Fibroblast of lung (primary cell): ENCODE data around the gene SEMA5A. TPM values are rescaled to one million over a fixed set of nuclear protein-coding genes. Genes with fewer than 3 reads are reported as not detected.

ENCODE experiments used
- DNase-seq, 2 donors: peaks; one replicate each; pipeline versions ENCODE4 v3.0.0 to v3.0.0-alpha.2; 2010; ENCODE audit warnings: low read depth in 2 of 2
- H2AFZ ChIP-seq: 2 replicates; pipeline ENCODE4 v1.5.1; 2012; ENCODE audit warnings: low read length, control low read depth, inconsistent platforms
- H3K27ac ChIP-seq: 2 replicates; pipeline ENCODE4 v1.5.1; 2011; ENCODE audit warnings: low read length, control low read depth; ENCODE audit not compliant: insufficient read depth
- H3K27me3 ChIP-seq: 2 replicates; pipeline ENCODE4 v1.5.1; 2011; ENCODE audit warnings: mild to moderate bottlenecking, low read length; ENCODE audit not compliant: control insufficient read depth, insufficient read depth
- H3K36me3 ChIP-seq: 2 replicates; pipeline ENCODE4 v1.5.1; 2011; ENCODE audit warnings: low read length; ENCODE audit not compliant: control insufficient read depth, insufficient read depth
- H3K4me1 ChIP-seq: 2 replicates; pipeline ENCODE4 v1.5.1; 2011; ENCODE audit warnings: low read length; ENCODE audit not compliant: control insufficient read depth, insufficient read depth; ENCODE audit errors: extremely low read depth
- H3K4me2 ChIP-seq: 2 replicates; pipeline ENCODE4 v1.5.1; 2011; ENCODE audit warnings: low read length, control low read depth; ENCODE audit not compliant: insufficient read depth; ENCODE audit errors: extremely low read depth
- H3K4me3 ChIP-seq, 4 experiments: fragments of 200-600 bp in 1 of 4; sonication (generic) in 1 of 4; replicated peaks in 1 of 4; 2 replicates each; pipeline ENCODE4 v1.5.1; 2011 to 2016; ENCODE audit warnings: low read length in 4 of 4, low read depth in 3 of 4, mild to moderate bottlenecking in 3 of 4, control low read depth in 2 of 4, inconsistent platforms in 1 of 4, mixed read lengths in 1 of 4; ENCODE audit not compliant: insufficient read depth in 1 of 4; ENCODE audit errors: control extremely low read depth in 1 of 4
- H3K79me2 ChIP-seq: 2 replicates; pipeline ENCODE4 v1.5.1; 2012; ENCODE audit warnings: mild to moderate bottlenecking, low read length, inconsistent platforms; ENCODE audit not compliant: control insufficient read depth, insufficient read depth
- H3K9ac ChIP-seq: 2 replicates; pipeline ENCODE4 v1.5.1; 2011; ENCODE audit warnings: mild to moderate bottlenecking, low read length, control low read depth; ENCODE audit not compliant: insufficient read depth
- H3K9me3 ChIP-seq: 2 replicates; pipeline ENCODE4 v1.5.1; 2012; ENCODE audit warnings: low read depth, low read length; ENCODE audit not compliant: control insufficient read depth, insufficient read depth
- H4K20me1 ChIP-seq: 2 replicates; pipeline ENCODE4 v1.5.1; 2011; ENCODE audit warnings: low read length; ENCODE audit not compliant: control insufficient read depth, insufficient read depth; ENCODE audit errors: extremely low read depth
- EZH2 ChIP-seq: IDR thresholded peaks from 2 replicates; pipeline ENCODE4 v1.5.1; 2012; ENCODE audit warnings: low read length, control low read depth, mild to moderate bottlenecking; ENCODE audit errors: missing control alignments
- polyA plus RNA-seq, 2 donors: library from polyadenylated mRNA; depleted of rRNA in 1 of 2; stranded (reverse) in 1 of 2; unstranded in 1 of 2; fragments of >200 nt; gene quantifications; 2 replicates each; pipeline ENCODE4 v1.2.1, GENCODE V29; 2011 to 2012; ENCODE audit warnings: missing spikeins in 1 of 2
- total RNA-seq: library from RNA; depleted of rRNA; stranded (reverse); fragments of >200 nt; gene quantifications from 2 replicates; pipeline ENCODE4 v1.2.1, GENCODE V29; 2014
- TF ChIP-seq, protein P1 (sequence below), 2 donors: IDR thresholded peaks in 1 of 2; conservative IDR thresholded peaks in 1 of 2; 1 replicate in 1 of 2; 2 replicates in 1 of 2; pipeline ENCODE4 v1.5.1; 2011 to 2012; ENCODE audit warnings: low read length in 2 of 2, control low read depth in 1 of 2, inconsistent platforms in 1 of 2, low read depth in 1 of 2, mild to moderate bottlenecking in 1 of 2

Gene SEMA5A
- total and polyA plus RNA-seq, 2 donors (not counting 1 experiment from before 2014, with no cell fraction given) = 30.6 to 49.0 TPM

DNA sequence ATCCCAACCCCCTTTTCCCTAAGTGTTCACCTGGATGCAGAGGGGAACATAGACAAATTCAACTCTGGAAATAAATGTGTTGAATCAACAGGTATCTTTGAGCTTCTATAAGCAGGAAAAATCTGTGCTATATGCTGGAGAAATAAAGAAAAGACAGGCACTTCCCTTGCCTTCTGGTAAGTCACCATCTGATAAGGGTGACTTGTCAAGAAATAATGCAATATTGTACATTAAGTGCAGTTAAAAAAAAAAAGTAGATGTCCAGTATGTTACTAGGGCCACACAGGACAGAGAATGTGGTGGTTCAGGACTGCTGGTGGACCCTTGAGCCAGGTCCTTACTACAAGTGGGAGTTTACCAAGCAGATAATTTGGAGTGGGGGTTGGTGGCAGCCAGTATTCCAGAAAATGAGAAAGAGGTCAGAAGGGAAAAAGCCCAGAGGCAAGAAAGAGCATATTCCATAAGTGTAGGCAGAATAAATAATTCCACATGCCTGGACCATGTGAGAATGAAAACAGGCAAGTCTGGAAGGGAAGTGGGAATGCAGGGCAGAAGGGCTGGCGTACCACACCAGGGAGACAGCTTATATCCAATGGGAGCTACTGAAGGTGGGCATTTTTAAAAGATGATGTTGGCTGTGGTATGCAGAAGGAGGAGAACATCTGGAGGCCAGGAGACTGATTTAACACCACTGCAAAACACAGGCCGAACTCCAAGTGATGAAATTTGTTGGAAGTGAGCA is 209.9 kb downstream of the SEMA5A start:
- no peaks in the 10 kb centered on the region for H3K27me3 ChIP-seq
- no peak overlapping the region for H2AFZ ChIP-seq
- H3K4me2 ChIP-seq = no peak overlapping the region
- no peaks in the 10 kb centered on the region for H3K79me2 ChIP-seq
- no peak for TF ChIP-seq EZH2
- TF ChIP-seq, protein P1, sequence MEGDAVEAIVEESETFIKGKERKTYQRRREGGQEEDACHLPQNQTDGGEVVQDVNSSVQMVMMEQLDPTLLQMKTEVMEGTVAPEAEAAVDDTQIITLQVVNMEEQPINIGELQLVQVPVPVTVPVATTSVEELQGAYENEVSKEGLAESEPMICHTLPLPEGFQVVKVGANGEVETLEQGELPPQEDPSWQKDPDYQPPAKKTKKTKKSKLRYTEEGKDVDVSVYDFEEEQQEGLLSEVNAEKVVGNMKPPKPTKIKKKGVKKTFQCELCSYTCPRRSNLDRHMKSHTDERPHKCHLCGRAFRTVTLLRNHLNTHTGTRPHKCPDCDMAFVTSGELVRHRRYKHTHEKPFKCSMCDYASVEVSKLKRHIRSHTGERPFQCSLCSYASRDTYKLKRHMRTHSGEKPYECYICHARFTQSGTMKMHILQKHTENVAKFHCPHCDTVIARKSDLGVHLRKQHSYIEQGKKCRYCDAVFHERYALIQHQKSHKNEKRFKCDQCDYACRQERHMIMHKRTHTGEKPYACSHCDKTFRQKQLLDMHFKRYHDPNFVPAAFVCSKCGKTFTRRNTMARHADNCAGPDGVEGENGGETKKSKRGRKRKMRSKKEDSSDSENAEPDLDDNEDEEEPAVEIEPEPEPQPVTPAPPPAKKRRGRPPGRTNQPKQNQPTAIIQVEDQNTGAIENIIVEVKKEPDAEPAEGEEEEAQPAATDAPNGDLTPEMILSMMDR (conservative IDR thresholded peaks at IDR 0.05 in 1 of 2, IDR thresholded peaks at IDR 0.05 in 1 of 2; ENCODE audit: low read depth in 1 of 2, low read length in 2 of 2) = no peak
- no peak overlapping the region for H3K9ac ChIP-seq
- H3K9me3 ChIP-seq = no peaks in the 10 kb centered on the region
- H3K27ac ChIP-seq = no peak overlapping the region
- no peaks in the 10 kb centered on the region for H4K20me1 ChIP-seq
- no peak for DNase-seq
- H3K4me3 ChIP-seq = no peak overlapping the region
- peaks cover 5% of the 10 kb centered on the region for H3K4me1 ChIP-seq
- no peaks in the 10 kb centered on the region for H3K36me3 ChIP-seq

GRCh38 chr5:9335269-9335668 is 210.6 kb downstream of the SEMA5A start:
- no peaks in the 10 kb centered on the region for H3K79me2 ChIP-seq
- H3K4me3 ChIP-seq = no peak overlapping the region
- no peak overlapping the region for H3K9ac ChIP-seq
- H3K36me3 ChIP-seq = no peaks in the 10 kb centered on the region
- TF ChIP-seq, protein P1 (conservative IDR thresholded peaks at IDR 0.05 in 1 of 2, IDR thresholded peaks at IDR 0.05 in 1 of 2; ENCODE audit: low read depth in 1 of 2, low read length in 2 of 2) = no peak
- no peak for TF ChIP-seq EZH2
- no peaks in the 10 kb centered on the region for H4K20me1 ChIP-seq
- peaks cover 5% of the 10 kb centered on the region for H3K4me1 ChIP-seq
- H3K9me3 ChIP-seq = no peaks in the 10 kb centered on the region
- H3K27ac ChIP-seq = no peak overlapping the region
- peak in 1 of 2 donors; percentile 21 for DNase-seq
- H3K4me2 ChIP-seq = no peak overlapping the region
- no peaks in the 10 kb centered on the region for H3K27me3 ChIP-seq
- H2AFZ ChIP-seq = no peak overlapping the region

DNA sequence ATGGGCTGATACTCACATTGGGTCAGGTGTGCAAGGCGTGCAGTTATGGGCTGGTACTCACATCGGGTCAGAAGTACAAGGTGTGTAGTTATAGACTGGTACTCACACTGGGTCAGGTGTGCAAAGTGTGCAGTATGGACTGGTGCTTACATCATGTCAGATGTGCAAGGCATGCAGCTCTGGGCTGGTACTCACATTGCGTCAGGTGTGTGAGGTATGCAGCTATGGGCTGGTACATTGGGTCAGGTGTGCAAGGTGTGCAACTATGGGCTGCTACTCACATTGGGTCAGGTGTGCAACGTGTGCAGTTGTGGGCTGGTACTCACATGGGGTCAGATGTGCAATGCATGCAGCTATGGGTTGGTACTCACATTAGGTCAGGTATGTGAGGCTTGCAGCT is 213.8 kb downstream of the SEMA5A start:
- H4K20me1 ChIP-seq = no peaks in the 10 kb centered on the region
- H3K4me2 ChIP-seq = no peak overlapping the region
- no peak overlapping the region for H3K4me3 ChIP-seq
- no peak overlapping the region for H2AFZ ChIP-seq
- H3K9ac ChIP-seq = no peak overlapping the region
- no peaks in the 10 kb centered on the region for H3K9me3 ChIP-seq
- no peaks in the 10 kb centered on the region for H3K36me3 ChIP-seq
- no peak for TF ChIP-seq EZH2
- TF ChIP-seq, protein P1 (conservative IDR thresholded peaks at IDR 0.05 in 1 of 2, IDR thresholded peaks at IDR 0.05 in 1 of 2; ENCODE audit: low read depth in 1 of 2, low read length in 2 of 2) = no peak
- H3K27me3 ChIP-seq = no peaks in the 10 kb centered on the region
- H3K4me1 ChIP-seq = no peaks in the 10 kb centered on the region
- H3K79me2 ChIP-seq = no peaks in the 10 kb centered on the region
- no peak overlapping the region for H3K27ac ChIP-seq
- DNase-seq = no peak
